Activated naive CD8-positive, alpha-beta T cell (primary cell): Measurements from ENCODE around the gene ANKS1A.

Source experiments
- H3K27ac Mint-ChIP-seq: one replicate; pipeline ENCODE4 v1.8.0; 2021; ENCODE audit warnings: mixed read lengths
- H3K27me3 Mint-ChIP-seq: one replicate; pipeline ENCODE4 v1.8.0; 2021; ENCODE audit warnings: mixed read lengths
- H3K36me3 Mint-ChIP-seq: one replicate; pipeline ENCODE4 v1.8.0; 2021; ENCODE audit warnings: mixed read lengths
- H3K4me1 Mint-ChIP-seq: one replicate; pipeline ENCODE4 v1.8.0; 2021; ENCODE audit warnings: low read depth, mixed read lengths
- H3K4me3 Mint-ChIP-seq: one replicate; pipeline ENCODE4 v1.8.0; 2021; ENCODE audit warnings: mild to moderate bottlenecking, mixed read lengths
- H3K9me3 Mint-ChIP-seq: one replicate; pipeline ENCODE4 v1.8.0; 2021; ENCODE audit warnings: low read depth, mixed read lengths

The ANKS1A gene

DNA sequence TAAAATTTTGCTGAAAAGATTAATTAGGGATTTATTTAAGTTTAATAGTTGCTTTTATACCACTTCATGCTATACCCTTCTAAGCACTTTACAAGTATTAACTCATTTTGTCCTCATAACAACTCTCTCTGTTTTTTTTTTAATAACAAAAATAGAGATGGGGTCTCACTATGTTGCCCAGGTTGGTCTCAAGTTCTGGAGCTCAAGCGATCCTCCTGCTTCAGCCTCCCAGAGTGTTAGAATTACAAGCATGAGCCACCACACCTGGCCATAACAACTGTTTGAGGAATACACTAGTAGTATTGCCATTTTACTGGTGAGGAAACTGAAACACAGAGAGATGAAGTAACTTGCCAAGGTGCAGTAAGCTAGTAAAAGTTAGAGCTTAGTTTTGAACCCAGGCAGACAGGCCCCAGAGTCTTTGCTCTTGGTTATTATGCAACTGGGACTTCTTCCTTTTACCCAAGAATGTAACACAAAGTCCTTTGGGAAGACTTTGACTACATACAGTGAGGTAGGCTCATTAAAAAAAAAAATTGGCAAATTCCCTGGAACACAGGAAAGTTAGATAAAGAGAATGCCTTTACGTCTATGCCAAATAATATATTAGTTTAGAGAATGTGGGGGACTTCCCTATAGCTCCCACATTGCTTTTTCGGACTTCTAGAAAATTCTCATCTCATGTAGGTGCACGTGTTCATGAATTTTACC is 11.4 kb downstream of the ANKS1A start:
- no peak overlapping the region for H3K4me3 Mint-ChIP-seq
- peaks cover 5% of the 10 kb centered on the region for H3K36me3 Mint-ChIP-seq
- no peaks in the 10 kb centered on the region for H3K27me3 Mint-ChIP-seq
- no peaks in the 10 kb centered on the region for H3K9me3 Mint-ChIP-seq
- peaks cover 4% of the 10 kb centered on the region for H3K4me1 Mint-ChIP-seq
- H3K27ac Mint-ChIP-seq = no peak overlapping the region

DNA sequence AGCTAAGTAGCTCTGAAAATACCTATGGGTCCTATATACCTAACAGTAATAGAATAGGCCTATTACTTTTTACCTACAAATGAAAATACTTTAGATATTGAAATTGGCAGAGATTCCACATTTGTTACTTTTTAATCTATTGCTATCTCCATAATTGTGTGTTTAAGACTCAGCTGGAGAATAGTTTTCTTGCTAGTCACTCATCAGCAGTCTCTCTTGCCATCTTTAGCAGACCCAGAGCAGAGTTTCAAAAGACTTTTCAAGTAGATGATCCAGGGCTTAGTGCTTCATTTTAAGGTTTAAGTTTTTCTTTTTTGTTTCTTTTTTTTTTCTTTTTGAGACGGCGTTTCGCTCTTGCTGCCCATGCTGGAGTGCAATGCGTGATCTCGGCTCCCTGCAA is 12.9 kb downstream of the ANKS1A start:
- Mint-ChIP-seq H3K9me3 (no peaks in the 10 kb centered on the region), H3K27ac (no peak overlapping the region), H3K4me1 (peaks cover 4% of the 10 kb centered on the region)

DNA sequence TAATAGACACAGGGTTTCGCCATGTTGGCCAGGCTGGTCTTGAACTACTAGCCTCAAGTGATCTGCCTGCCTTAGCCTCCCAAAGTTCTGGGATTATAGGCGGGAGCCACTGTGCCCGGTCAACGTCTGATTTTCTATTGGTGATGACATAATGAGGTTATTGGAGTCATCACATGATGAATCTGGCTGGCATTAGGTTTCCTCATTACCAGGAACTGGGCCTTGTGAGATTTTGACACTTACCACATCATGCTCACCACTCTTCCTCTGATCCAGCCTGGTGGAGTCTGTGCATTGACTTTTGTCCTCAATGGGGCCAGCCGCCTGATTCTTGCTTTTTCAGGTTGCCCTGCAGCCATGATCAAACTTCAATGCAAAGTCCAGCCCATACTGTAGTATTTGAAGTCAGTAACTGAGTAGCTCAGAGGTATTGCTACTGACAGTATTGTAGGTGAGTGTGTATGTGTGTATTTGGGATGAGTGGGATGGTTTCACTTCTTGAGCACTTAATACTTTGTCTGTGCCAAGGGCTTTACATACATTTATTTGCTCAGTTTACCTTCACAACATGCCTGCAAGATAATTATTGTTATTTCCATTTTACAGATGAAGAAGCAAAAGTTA is 16.0 kb downstream of the ANKS1A start:
- Mint-ChIP-seq H3K4me1 (peaks cover 2% of the 10 kb centered on the region), H3K27ac (no peak overlapping the region), H3K9me3 (no peaks in the 10 kb centered on the region), H3K4me3 (no peak overlapping the region), H3K27me3 (no peaks in the 10 kb centered on the region), H3K36me3 (peaks cover 8% of the 10 kb centered on the region)

More for the DNA sequence above, 12.9 kb downstream of the ANKS1A start:
- no peaks in the 10 kb centered on the region for H3K27me3 Mint-ChIP-seq
- H3K36me3 Mint-ChIP-seq = peaks cover 5% of the 10 kb centered on the region
- no peak overlapping the region for H3K4me3 Mint-ChIP-seq

DNA sequence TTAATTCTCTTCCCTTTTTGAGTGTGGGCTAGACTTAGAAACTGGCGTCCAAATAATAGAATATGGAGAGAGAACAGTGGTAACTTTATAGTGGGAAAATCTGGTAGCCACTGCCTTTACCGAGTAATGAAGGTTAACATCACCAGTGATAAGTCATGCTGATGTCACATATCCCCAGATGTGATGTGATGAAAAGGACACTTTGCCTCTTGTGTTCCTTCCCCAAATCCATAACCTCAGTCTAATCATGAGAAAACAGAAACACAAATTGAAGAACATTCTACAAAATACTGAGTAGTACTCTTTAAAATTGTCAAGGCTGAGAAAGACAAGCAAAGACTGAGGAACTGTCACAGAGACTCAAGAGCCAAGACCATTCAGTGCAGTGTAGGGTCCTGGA is 17.8 kb downstream of the ANKS1A start:
- Mint-ChIP-seq H3K4me3 (no peak overlapping the region), H3K9me3 (no peaks in the 10 kb centered on the region), H3K36me3 (peaks cover 8% of the 10 kb centered on the region), H3K27ac (no peak overlapping the region), H3K4me1 (peaks cover 7% of the 10 kb centered on the region), H3K27me3 (no peaks in the 10 kb centered on the region)

DNA sequence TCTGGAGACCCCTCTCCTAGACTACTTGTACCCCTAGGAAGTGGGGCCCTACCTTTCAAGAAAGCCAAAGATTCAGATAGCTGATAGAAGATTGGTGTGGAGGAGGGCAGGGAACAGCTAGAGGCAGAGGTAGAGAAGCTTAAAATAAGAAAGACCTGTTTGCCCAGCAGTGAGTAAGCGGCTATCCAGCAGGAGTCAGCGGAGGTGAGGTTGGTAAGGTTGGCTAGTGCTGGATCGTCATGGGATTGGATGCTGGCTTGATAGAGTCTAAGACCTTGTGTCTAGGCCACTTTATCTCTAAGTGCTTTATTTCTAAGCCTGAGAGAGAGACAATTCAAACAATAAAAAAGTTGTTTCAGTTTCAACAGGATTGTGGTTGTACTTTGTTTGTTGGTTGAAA is 19.1 kb downstream of the ANKS1A start:
- H3K27me3 Mint-ChIP-seq = no peaks in the 10 kb centered on the region
- H3K27ac Mint-ChIP-seq = no peak overlapping the region
- peaks cover 6% of the 10 kb centered on the region for H3K36me3 Mint-ChIP-seq
- H3K9me3 Mint-ChIP-seq = no peaks in the 10 kb centered on the region
- no peak overlapping the region for H3K4me3 Mint-ChIP-seq
- H3K4me1 Mint-ChIP-seq = peaks cover 19% of the 10 kb centered on the region

DNA sequence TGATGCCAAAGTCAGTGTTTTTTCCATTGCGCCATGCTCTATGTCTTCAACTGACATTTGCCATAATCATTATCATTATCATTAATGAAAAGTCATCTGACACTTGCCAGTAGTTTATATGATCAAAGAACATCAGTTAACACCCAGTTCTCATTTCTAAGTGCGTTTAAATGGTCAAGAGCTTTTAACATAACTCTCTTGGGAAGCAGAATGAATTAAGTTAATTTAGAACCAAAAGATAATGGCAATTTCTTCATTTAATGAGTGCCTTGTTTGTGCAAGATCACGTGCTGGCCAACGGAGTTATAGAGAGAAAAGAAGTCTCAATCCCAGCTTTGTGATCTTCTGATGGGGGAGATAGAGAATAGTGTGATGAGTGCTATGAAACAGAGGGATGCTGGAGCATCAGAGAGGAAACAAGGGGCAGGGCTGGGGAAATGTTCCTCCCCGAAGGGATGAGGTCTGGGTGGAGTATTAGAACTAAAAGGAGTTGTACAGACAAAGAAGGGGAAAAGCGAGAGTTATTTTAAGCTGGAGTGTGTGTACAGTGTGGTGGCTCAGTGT is 20.3 kb downstream of the ANKS1A start:
- no peak overlapping the region for H3K4me3 Mint-ChIP-seq
- peaks cover 23% of the 10 kb centered on the region for H3K4me1 Mint-ChIP-seq
- no peaks in the 10 kb centered on the region for H3K27me3 Mint-ChIP-seq
- no peaks in the 10 kb centered on the region for H3K9me3 Mint-ChIP-seq
- no peak overlapping the region for H3K27ac Mint-ChIP-seq
- H3K36me3 Mint-ChIP-seq = peaks cover 6% of the 10 kb centered on the region

DNA sequence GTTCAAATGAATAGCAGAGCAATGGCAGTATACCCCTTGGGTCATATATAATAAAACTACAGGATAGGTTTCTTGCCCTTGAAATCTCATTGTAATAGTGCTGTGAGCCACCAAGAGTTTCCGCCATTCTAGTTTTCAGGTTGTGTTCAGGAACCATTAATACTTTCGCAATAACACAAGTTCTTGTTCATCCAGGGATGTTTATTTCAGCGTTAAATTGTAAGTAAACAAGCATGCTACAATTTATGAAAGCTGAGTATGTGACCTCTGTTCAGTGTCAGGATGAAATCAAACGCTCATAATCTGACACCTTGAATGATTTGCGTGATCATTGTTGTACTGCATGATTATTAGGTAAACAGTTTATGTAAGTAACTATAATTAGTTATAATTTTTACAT is 22.8 kb downstream of the ANKS1A start:
- Mint-ChIP-seq H3K36me3 (peaks cover 3% of the 10 kb centered on the region), H3K4me1 (peaks cover 25% of the 10 kb centered on the region), H3K27me3 (no peaks in the 10 kb centered on the region), H3K27ac (no peak overlapping the region), H3K9me3 (no peaks in the 10 kb centered on the region), H3K4me3 (no peak overlapping the region)

DNA sequence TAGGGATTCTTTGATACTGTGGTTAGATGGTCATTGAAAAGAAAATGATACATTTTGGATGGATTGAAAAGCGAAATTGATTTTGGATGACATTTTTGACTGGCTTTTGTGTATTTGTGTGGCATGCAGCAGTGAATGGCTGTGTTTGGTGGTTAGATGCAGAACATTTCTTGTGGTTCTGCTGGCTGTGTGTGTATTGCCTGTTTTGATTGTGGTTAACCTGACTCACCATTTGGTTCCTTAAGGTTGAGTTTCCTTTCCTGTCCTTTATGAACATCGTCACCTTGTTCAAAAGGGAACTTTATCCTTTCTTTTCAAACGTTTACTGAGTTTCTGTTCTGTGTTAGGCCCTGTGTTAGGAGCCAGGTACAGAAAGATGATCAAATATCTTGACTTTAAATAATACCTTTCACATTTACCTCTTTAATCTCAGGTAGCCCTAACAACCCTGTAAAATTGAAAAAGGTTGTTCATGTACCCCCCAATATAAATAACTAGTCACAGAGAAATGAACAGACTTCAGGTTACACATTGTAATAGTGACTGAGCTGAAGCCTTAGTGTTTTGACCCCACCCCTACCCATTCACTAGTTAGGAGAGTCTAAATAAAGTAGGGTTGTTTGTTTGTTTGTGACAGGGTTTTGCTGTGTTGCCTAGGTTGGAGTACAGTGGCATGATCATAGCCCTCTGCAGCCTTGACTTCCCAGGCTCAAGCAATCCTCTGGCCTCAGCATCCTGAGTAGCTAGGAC is 23.8 kb downstream of the ANKS1A start:
- Mint-ChIP-seq H3K4me3 (peak overlapping the region; percentile 56), H3K36me3 (peaks cover 4% of the 10 kb centered on the region), H3K9me3 (no peaks in the 10 kb centered on the region), H3K27ac (peak overlapping the region; percentile 7), H3K27me3 (no peaks in the 10 kb centered on the region), H3K4me1 (peaks cover 25% of the 10 kb centered on the region)

DNA sequence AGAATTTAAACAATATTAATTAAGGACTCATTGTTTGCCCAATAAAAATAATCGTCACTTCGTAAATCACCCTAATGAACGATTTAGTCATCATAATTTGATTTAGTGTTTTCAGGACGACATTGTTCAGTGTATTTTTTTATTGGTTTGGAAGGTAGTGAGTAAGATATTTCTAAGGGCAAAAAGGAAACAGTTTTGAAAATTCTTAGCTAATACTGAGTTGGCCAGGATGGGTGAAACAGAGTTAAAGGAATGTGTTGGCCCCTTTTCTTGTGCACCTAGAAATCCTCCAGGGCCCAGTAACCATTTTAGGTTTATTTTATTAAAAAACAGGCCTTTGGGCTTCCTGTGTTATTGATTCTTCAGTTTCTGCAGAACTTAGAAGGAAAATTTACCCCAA is 25.3 kb downstream of the ANKS1A start:
- H3K4me3 Mint-ChIP-seq = no peak overlapping the region
- H3K36me3 Mint-ChIP-seq = peaks cover 9% of the 10 kb centered on the region
- no peaks in the 10 kb centered on the region for H3K9me3 Mint-ChIP-seq
- H3K27ac Mint-ChIP-seq = no peak overlapping the region
- H3K27me3 Mint-ChIP-seq = no peaks in the 10 kb centered on the region
- peaks cover 25% of the 10 kb centered on the region for H3K4me1 Mint-ChIP-seq

DNA sequence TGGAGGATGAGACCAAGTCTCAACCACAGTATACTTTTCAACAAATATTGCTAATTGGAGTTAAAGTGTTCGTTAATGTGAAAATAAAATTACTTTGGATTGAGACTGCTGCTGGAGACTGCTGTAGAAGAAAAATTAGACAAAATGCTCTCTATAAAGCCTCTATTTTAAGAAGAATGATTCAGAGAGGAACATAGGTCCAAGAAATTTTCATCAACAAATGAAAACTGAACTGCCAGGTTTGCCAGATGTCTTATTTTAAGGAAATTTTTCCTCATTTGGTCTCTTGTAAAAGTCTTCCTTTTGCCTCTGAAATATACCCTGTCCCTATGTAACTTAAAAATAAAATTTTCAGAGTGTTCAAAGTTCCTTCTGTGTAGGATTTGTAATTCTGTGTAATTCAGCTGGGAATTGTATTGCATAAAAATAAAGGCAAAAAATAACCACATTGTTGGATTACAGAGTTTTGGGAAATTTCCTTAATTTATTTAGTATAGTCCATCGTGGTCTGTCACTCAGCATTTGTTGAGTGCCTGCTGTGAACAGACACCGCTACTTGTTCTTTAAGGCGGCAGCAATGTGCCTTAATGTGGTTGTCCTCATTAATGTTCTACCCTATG is 27.4 kb downstream of the ANKS1A start:
- H3K9me3 Mint-ChIP-seq = no peaks in the 10 kb centered on the region
- H3K36me3 Mint-ChIP-seq = peaks cover 6% of the 10 kb centered on the region
- no peaks in the 10 kb centered on the region for H3K27me3 Mint-ChIP-seq
- peaks cover 22% of the 10 kb centered on the region for H3K4me1 Mint-ChIP-seq
- H3K4me3 Mint-ChIP-seq = no peak overlapping the region
- H3K27ac Mint-ChIP-seq = no peak overlapping the region

DNA sequence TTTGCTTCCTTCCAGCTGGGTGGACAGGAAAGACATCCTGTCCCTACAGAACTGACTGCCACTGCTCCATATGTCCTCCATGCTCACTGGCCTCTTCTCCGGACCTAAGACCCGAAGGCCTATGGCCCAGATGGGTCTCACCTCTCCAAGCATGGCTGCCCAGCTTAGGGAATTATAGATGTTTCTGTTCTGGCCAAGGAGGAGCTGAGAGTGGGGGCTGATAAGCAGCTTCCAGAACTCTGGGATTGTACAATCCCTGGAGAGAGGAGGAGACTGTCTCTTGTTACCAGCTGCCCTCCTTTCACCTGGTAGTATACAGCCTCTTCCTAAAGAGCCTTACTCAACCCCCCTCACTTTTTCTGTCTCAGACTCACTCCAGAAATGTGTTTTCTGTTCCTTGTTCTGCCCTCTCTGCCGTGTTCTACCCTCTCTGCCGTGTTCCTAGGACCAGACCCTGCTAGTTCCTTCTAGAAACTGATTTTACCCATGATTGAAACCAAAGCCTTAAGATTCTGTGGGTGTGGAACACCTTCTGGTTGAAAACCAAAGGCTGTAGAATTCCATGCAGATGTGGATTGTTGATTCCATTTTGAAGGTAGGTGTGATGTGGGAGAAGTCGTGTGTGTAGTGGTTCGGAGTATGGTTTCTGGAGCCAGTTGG is 28.7 kb downstream of the ANKS1A start:
- Mint-ChIP-seq H3K27ac (no peak overlapping the region), H3K36me3 (peaks cover 6% of the 10 kb centered on the region), H3K4me1 (peaks cover 14% of the 10 kb centered on the region), H3K27me3 (no peaks in the 10 kb centered on the region), H3K4me3 (no peak overlapping the region), H3K9me3 (no peaks in the 10 kb centered on the region)

DNA sequence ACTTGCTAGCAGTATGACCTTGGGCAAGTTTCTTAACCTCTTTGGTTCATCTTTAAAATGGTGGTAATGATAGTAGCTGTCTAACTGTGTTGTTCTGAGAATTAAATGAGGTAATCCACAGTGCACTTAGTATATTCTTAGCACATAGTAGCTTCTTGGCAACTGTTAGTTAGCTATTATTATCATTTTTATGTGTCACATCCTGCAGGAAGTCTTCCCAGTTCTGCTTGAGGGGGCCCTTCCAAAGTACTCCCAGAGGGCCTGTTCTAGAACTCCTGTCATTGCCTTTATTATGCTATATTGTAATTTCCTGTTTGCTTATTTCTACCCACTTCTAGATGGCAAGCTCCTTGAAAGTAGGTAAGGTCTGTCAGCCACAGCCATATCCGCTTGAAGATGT is 30.6 kb downstream of the ANKS1A start:
- H3K4me1 Mint-ChIP-seq = peaks cover 8% of the 10 kb centered on the region
- no peaks in the 10 kb centered on the region for H3K27me3 Mint-ChIP-seq
- peaks cover 6% of the 10 kb centered on the region for H3K36me3 Mint-ChIP-seq
- no peaks in the 10 kb centered on the region for H3K9me3 Mint-ChIP-seq
- no peak overlapping the region for H3K27ac Mint-ChIP-seq
- H3K4me3 Mint-ChIP-seq = no peak overlapping the region

DNA sequence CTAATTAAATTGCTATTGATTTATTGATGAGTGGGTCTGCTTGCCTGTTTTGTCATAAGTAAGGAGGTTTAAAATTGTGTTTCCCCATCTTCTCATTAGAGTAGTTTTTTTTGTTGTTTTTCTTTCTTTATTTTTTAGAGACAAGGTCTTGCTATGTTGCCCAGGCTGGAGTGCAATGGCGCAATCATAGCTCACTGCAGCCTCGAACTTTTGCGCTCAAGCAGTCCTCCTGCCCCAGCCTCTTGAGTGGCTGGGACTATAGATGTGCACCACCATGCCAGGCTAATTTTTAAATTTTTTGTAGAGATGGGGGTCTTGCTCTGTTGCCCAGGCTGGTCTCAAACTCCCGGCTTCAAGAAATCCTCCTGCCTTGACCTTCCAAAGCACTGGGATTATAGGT is 31.0 kb downstream of the ANKS1A start:
- no peak overlapping the region for H3K4me3 Mint-ChIP-seq
- H3K27me3 Mint-ChIP-seq = no peaks in the 10 kb centered on the region
- H3K36me3 Mint-ChIP-seq = peaks cover 6% of the 10 kb centered on the region
- H3K9me3 Mint-ChIP-seq = no peaks in the 10 kb centered on the region
- H3K27ac Mint-ChIP-seq = no peak overlapping the region
- peaks cover 6% of the 10 kb centered on the region for H3K4me1 Mint-ChIP-seq

DNA sequence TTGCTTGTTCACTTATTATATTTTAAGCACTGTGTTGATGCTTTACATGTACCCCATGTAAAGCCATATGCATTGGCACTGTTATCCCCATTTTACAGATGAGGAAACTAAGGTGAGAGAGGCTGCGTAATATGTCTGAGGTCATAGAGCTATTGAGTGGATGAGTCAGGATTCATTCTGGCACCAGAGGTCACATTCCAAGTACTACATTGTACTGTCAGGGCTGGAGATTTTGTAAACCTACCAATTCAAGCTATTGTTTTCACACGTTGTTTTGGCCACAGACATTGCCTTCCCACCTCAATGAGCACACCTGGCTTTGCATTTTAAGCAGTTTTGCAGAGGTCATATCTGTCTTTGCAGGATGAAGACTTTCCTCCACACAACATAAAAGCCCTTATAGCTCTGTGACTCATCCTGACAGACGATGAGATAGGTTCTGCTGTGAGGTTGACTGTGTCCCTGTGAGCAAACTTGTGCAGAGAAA is 33.2 kb downstream of the ANKS1A start:
- H3K27ac Mint-ChIP-seq = no peak overlapping the region
- no peak overlapping the region for H3K4me3 Mint-ChIP-seq
- no peaks in the 10 kb centered on the region for H3K9me3 Mint-ChIP-seq
- no peaks in the 10 kb centered on the region for H3K27me3 Mint-ChIP-seq
- peaks cover 6% of the 10 kb centered on the region for H3K36me3 Mint-ChIP-seq
- H3K4me1 Mint-ChIP-seq = peaks cover 6% of the 10 kb centered on the region
